ENCODE data around the gene C19orf12. TPM values are rescaled to one million over a fixed set of nuclear protein-coding genes. Genes with fewer than 3 reads are reported as not detected.

The C19orf12 gene
- polyA plus RNA-seq: 26.5 TPM
- long read RNA-seq, donor 1, partial matches to known transcripts: 0 of 6 reads
- long read RNA-seq, donor 1, other reads (novel, unspliced or antisense): 0 of 6 reads
- long read RNA-seq, donor 2, partial matches to known transcripts: 0 of 7 reads
- long read RNA-seq, donor 2, other reads (novel, unspliced or antisense): 0 of 7 reads
- long read RNA-seq, donor 3: 0 reads
- long read RNA-seq, donor 4: 0 reads
- long read RNA-seq, donor 5, transcript C19orf12-201 (3 exons, 2,464 nt): major isoform, 5 of 6 reads
- long read RNA-seq, donor 5, partial matches to known transcripts: 0 of 6 reads
- long read RNA-seq, donor 5, other reads (novel, unspliced or antisense): 0 of 6 reads
- long read RNA-seq, donor 6, transcript C19orf12-201 (3 exons, 2,464 nt): major isoform, 7 of 16 reads
- long read RNA-seq, donor 6, partial matches to known transcripts: 7 of 16 reads
- long read RNA-seq, donor 6, other reads (novel, unspliced or antisense): 0 of 16 reads
- long read RNA-seq, donor 7, partial matches to known transcripts: 0 of 2 reads
- long read RNA-seq, donor 7, other reads (novel, unspliced or antisense): 0 of 2 reads
- long read RNA-seq, donor 8, transcript C19orf12-201 (3 exons, 2,464 nt): major isoform, 6 of 15 reads
- long read RNA-seq, donor 8, partial matches to known transcripts: 0 of 15 reads
- long read RNA-seq, donor 8, other reads (novel, unspliced or antisense): 0 of 15 reads
- long read RNA-seq, donor 9, transcript C19orf12-201 (3 exons, 2,464 nt): major isoform, 8 of 9 reads
- long read RNA-seq, donor 9, partial matches to known transcripts: 0 of 9 reads
- long read RNA-seq, donor 9, other reads (novel, unspliced or antisense): 0 of 9 reads
- long read RNA-seq, donor 10, full-length matches to known transcripts: 15 of 25 reads
- long read RNA-seq, donor 10, partial matches to known transcripts: 10 of 25 reads
- long read RNA-seq, donor 10, other reads (novel, unspliced or antisense): 0 of 25 reads
- long read RNA-seq, donor 11, transcript C19orf12-201 (3 exons, 2,464 nt): major isoform, 5 of 6 reads
- long read RNA-seq, donor 11, partial matches to known transcripts: 0 of 6 reads
- long read RNA-seq, donor 11, other reads (novel, unspliced or antisense): 0 of 6 reads

- peak; percentile 38 to 86 for DNase-seq
- peak within 1 kb of the TSS; percentile 69 for H3K4me3 ChIP-seq (ENCODE audit: low read length)
- no peaks in the 10 kb centered on the region for H3K27me3 ChIP-seq (ENCODE audit: control insufficient read depth, insufficient read depth, low read length)
- WGBS (ENCODE audit: insufficient coverage, low lambda C conversion rate): no CpG with 5 or more reads among the region's 72 CpGs
- peaks cover 5% of the 10 kb centered on the region for H3K4me1 ChIP-seq (ENCODE audit: control insufficient read depth, insufficient read depth, low read length)
- H3K36me3 ChIP-seq (ENCODE audit: control insufficient read depth, insufficient read depth, low read length): no peaks in the 10 kb centered on the region
- peak within 1 kb of the TSS; percentile 90 for H3K27ac ChIP-seq (ENCODE audit: low read length)
- H3K9me3 ChIP-seq (ENCODE audit: control insufficient read depth, low read depth, low read length): no peaks in the 10 kb centered on the region
Measured at GRCh38 chr19:29714953-29715700, at the start of gene C19orf12. Gene C19orf12, minus strand, starts transcription at chr19:29715261. Its CDS starts 6,848 bp downstream, at chr19:29708413.

- H3K9me3 ChIP-seq (ENCODE audit: control insufficient read depth, low read depth, low read length): no peaks in the 10 kb centered on the region
- H3K36me3 ChIP-seq (ENCODE audit: control insufficient read depth, insufficient read depth, low read length): no peaks in the 10 kb centered on the region
- no peak overlapping the region for H3K4me3 ChIP-seq (ENCODE audit: low read length)
- no CpG with 5 or more reads among the region's 8 CpGs for WGBS (ENCODE audit: insufficient coverage, low lambda C conversion rate)
- H3K27me3 ChIP-seq (ENCODE audit: control insufficient read depth, insufficient read depth, low read length): no peaks in the 10 kb centered on the region
- DNase-seq: no peak
- no peaks in the 10 kb centered on the region for H3K4me1 ChIP-seq (ENCODE audit: control insufficient read depth, insufficient read depth, low read length)
- no peak overlapping the region for H3K27ac ChIP-seq (ENCODE audit: low read length)
Measured at GRCh38 chr19:29764361-29764760, 49.3 kb upstream of the C19orf12 start.

- DNase-seq: no peak
- H3K36me3 ChIP-seq (ENCODE audit: control insufficient read depth, insufficient read depth, low read length): no peaks in the 10 kb centered on the region
- H3K27me3 ChIP-seq (ENCODE audit: control insufficient read depth, insufficient read depth, low read length): no peaks in the 10 kb centered on the region
- no peak overlapping the region for H3K4me3 ChIP-seq (ENCODE audit: low read length)
- H3K27ac ChIP-seq (ENCODE audit: low read length): no peak overlapping the region
- H3K4me1 ChIP-seq (ENCODE audit: control insufficient read depth, insufficient read depth, low read length): no peaks in the 10 kb centered on the region
- no peaks in the 10 kb centered on the region for H3K9me3 ChIP-seq (ENCODE audit: control insufficient read depth, low read depth, low read length)
- WGBS (ENCODE audit: insufficient coverage, low lambda C conversion rate): 80% methylated on average over 1 of the region's 4 CpGs
Measured at GRCh38 chr19:29763196-29763595, 48.1 kb upstream of the C19orf12 start.

- Histone ChIP-seq H3K4me3 (ENCODE audit: low read length) (no peak overlapping the region), H3K4me1 (ENCODE audit: control insufficient read depth, insufficient read depth, low read length) (no peaks in the 10 kb centered on the region), H3K27me3 (ENCODE audit: control insufficient read depth, insufficient read depth, low read length) (no peaks in the 10 kb centered on the region), H3K36me3 (ENCODE audit: control insufficient read depth, insufficient read depth, low read length) (no peaks in the 10 kb centered on the region), H3K9me3 (ENCODE audit: control insufficient read depth, low read depth, low read length) (no peaks in the 10 kb centered on the region), H3K27ac (ENCODE audit: low read length) (no peak overlapping the region)
- peak in 1 of 2 donors; percentile 8 for DNase-seq
- WGBS (ENCODE audit: insufficient coverage, low lambda C conversion rate): 57% methylated on average over 4 of the region's 14 CpGs
Measured at GRCh38 chr19:29761575-29762232, 46.6 kb upstream of the C19orf12 start.

- no peaks in the 10 kb centered on the region for H3K27me3 ChIP-seq (ENCODE audit: control insufficient read depth, insufficient read depth, low read length)
- no peaks in the 10 kb centered on the region for H3K9me3 ChIP-seq (ENCODE audit: control insufficient read depth, low read depth, low read length)
- no peak overlapping the region for H3K4me3 ChIP-seq (ENCODE audit: low read length)
- no peaks in the 10 kb centered on the region for H3K36me3 ChIP-seq (ENCODE audit: control insufficient read depth, insufficient read depth, low read length)
- H3K4me1 ChIP-seq (ENCODE audit: control insufficient read depth, insufficient read depth, low read length): no peaks in the 10 kb centered on the region
- no CpG with 5 or more reads among the region's 16 CpGs for whole genome bisulfite sequencing (ENCODE audit: insufficient coverage, low lambda C conversion rate)
- H3K27ac ChIP-seq (ENCODE audit: low read length): no peak overlapping the region
- DNase-seq: no peak
Measured at GRCh38 chr19:29760752-29761502, 45.9 kb upstream of the C19orf12 start.

- H3K36me3 ChIP-seq (ENCODE audit: control insufficient read depth, insufficient read depth, low read length): no peaks in the 10 kb centered on the region
- H3K4me1 ChIP-seq (ENCODE audit: control insufficient read depth, insufficient read depth, low read length): no peaks in the 10 kb centered on the region
- DNase-seq: no peak
- no peaks in the 10 kb centered on the region for H3K27me3 ChIP-seq (ENCODE audit: control insufficient read depth, insufficient read depth, low read length)
- WGBS (ENCODE audit: insufficient coverage, low lambda C conversion rate): no CpG with 5 or more reads among the region's 5 CpGs
- H3K4me3 ChIP-seq (ENCODE audit: low read length): no peak overlapping the region
- H3K27ac ChIP-seq (ENCODE audit: low read length): no peak overlapping the region
- H3K9me3 ChIP-seq (ENCODE audit: control insufficient read depth, low read depth, low read length): no peaks in the 10 kb centered on the region
Measured at GRCh38 chr19:29759359-29759758, 44.3 kb upstream of the C19orf12 start.

GRCh38 chr19:29758863-29759262 is 43.8 kb upstream of the C19orf12 start:
- no peak overlapping the region for H3K4me3 ChIP-seq (ENCODE audit: low read length)
- H3K36me3 ChIP-seq (ENCODE audit: control insufficient read depth, insufficient read depth, low read length): no peaks in the 10 kb centered on the region
- no peaks in the 10 kb centered on the region for H3K9me3 ChIP-seq (ENCODE audit: control insufficient read depth, low read depth, low read length)
- no peaks in the 10 kb centered on the region for H3K4me1 ChIP-seq (ENCODE audit: control insufficient read depth, insufficient read depth, low read length)
- H3K27ac ChIP-seq (ENCODE audit: low read length): no peak overlapping the region
- WGBS (ENCODE audit: insufficient coverage, low lambda C conversion rate): no CpG with 5 or more reads among the region's 7 CpGs
- H3K27me3 ChIP-seq (ENCODE audit: control insufficient read depth, insufficient read depth, low read length): no peaks in the 10 kb centered on the region
- DNase-seq: no peak

- Histone ChIP-seq H3K27ac (ENCODE audit: low read length) (no peak overlapping the region), H3K36me3 (ENCODE audit: control insufficient read depth, insufficient read depth, low read length) (no peaks in the 10 kb centered on the region), H3K27me3 (ENCODE audit: control insufficient read depth, insufficient read depth, low read length) (no peaks in the 10 kb centered on the region), H3K4me3 (ENCODE audit: low read length) (no peak overlapping the region), H3K4me1 (ENCODE audit: control insufficient read depth, insufficient read depth, low read length) (no peaks in the 10 kb centered on the region), H3K9me3 (ENCODE audit: control insufficient read depth, low read depth, low read length) (no peaks in the 10 kb centered on the region)
- no peak for DNase-seq
- no CpG with 5 or more reads among the region's 9 CpGs for WGBS (ENCODE audit: insufficient coverage, low lambda C conversion rate)
Measured at GRCh38 chr19:29757551-29757950, 42.5 kb upstream of the C19orf12 start.

- Histone ChIP-seq H3K9me3 (ENCODE audit: control insufficient read depth, low read depth, low read length) (no peaks in the 10 kb centered on the region), H3K27me3 (ENCODE audit: control insufficient read depth, insufficient read depth, low read length) (no peaks in the 10 kb centered on the region), H3K4me3 (ENCODE audit: low read length) (no peak overlapping the region), H3K27ac (ENCODE audit: low read length) (no peak overlapping the region), H3K36me3 (ENCODE audit: control insufficient read depth, insufficient read depth, low read length) (no peaks in the 10 kb centered on the region), H3K4me1 (ENCODE audit: control insufficient read depth, insufficient read depth, low read length) (no peaks in the 10 kb centered on the region)
- no CpG with 5 or more reads among the region's 7 CpGs for WGBS (ENCODE audit: insufficient coverage, low lambda C conversion rate)
- DNase-seq: no peak
Measured at GRCh38 chr19:29753934-29754305, 38.9 kb upstream of the C19orf12 start.

All from large intestine (tissue), 12 donors.